Gastroesophageal sphincter (tissue), 3 donors: ENCODE data around the gene TCF12.

Experiments used
- EP300 ChIP-seq: sonication (generic); formaldehyde crosslinking; IDR thresholded peaks from one replicate; pipeline ENCODE4 v1.6.1; 2017; ENCODE audit warnings: antibody characterized with exemption, mild to moderate bottlenecking
- POLR2A ChIP-seq, 2 donors: fragments of 450-650 bp; IDR thresholded peaks; one replicate each; pipeline ENCODE4 v1.6.1; 2017; ENCODE audit warnings: antibody characterized with exemption in 2 of 2, mild to moderate bottlenecking in 2 of 2, moderate library complexity in 1 of 2
- POLR2AphosphoS5 ChIP-seq: sonication (generic); formaldehyde crosslinking; IDR thresholded peaks from one replicate; pipeline ENCODE4 v1.6.1; 2017; ENCODE audit warnings: antibody characterized with exemption
- TF ChIP-seq, protein P1 (sequence below), 4 experiments: fragments of 200-600 bp in 2 of 4; fragments of 450-650 bp in 2 of 4; sonication (generic) in 1 of 4; IDR thresholded peaks; one replicate each; pipeline ENCODE4 v1.5.1; 2017 to 2019; ENCODE audit warnings: antibody characterized with exemption in 4 of 4, mild to moderate bottlenecking in 2 of 4, moderate library complexity in 2 of 4

DNA sequence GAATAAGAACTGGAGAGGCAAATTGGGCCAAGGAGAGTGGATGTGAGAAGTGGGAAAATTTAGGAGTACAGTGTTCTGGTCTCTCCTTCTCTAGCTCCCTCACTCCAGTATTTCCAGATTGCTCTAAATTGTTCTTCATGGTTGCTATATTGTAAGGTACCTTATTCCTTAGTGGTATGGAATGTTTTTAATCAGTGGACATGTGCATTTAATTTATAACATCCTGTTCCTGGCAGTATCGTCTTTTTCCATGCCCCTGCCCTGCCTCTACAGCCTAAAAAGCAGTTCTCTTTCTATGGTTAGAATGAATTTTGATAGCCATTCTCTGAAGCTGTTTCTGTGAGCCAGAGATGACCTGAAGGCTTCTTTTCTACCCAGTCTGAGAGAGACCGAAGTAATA lies 180.5 kb downstream of the TCF12 start:
- TF ChIP-seq POLR2A (IDR thresholded peaks at IDR 0.05) (no peak), EP300 (no peak), POLR2AphosphoS5 (no peak)
- TF ChIP-seq, protein P1, sequence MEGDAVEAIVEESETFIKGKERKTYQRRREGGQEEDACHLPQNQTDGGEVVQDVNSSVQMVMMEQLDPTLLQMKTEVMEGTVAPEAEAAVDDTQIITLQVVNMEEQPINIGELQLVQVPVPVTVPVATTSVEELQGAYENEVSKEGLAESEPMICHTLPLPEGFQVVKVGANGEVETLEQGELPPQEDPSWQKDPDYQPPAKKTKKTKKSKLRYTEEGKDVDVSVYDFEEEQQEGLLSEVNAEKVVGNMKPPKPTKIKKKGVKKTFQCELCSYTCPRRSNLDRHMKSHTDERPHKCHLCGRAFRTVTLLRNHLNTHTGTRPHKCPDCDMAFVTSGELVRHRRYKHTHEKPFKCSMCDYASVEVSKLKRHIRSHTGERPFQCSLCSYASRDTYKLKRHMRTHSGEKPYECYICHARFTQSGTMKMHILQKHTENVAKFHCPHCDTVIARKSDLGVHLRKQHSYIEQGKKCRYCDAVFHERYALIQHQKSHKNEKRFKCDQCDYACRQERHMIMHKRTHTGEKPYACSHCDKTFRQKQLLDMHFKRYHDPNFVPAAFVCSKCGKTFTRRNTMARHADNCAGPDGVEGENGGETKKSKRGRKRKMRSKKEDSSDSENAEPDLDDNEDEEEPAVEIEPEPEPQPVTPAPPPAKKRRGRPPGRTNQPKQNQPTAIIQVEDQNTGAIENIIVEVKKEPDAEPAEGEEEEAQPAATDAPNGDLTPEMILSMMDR (IDR thresholded peaks at IDR 0.05): no peak
